Mammary epithelial cell (primary cell): ENCODE results near the gene PHC2.

ENCODE experiments used
- CTCF ChIP-seq, 2 donors: IDR thresholded peaks in 1 of 2; conservative IDR thresholded peaks in 1 of 2; 2 replicates each; pipeline ENCODE4 v1.5.1; 2011 to 2012; ENCODE audit warnings: inconsistent platforms in 2 of 2, low read length in 2 of 2, mild to moderate bottlenecking in 2 of 2, control low read depth in 1 of 2, low read depth in 1 of 2; ENCODE audit not compliant: insufficient read depth in 1 of 2; ENCODE audit errors: extremely low read depth in 1 of 2
- EZH2 ChIP-seq: IDR thresholded peaks from 2 replicates; pipeline ENCODE4 v1.6.1; 2012; ENCODE audit warnings: low read length, inconsistent platforms, borderline replicate concordance

GRCh38 chr1:33373606-33374005 is 57.3 kb downstream of the PHC2 start:
- TF ChIP-seq CTCF (conservative IDR thresholded peaks at IDR 0.05 in 1 of 2, IDR thresholded peaks at IDR 0.05 in 1 of 2; ENCODE audit: extremely low read depth in 1 of 2, insufficient read depth in 1 of 2, low read depth in 1 of 2, low read length in 2 of 2) (no peak), EZH2 (no peak)
